SW 1271 (cell line): Measurements from ENCODE around the gene PPP1R9A.
A peak's percentile ranks its signal among the peaks of the same experiment; 100 is the strongest.

Experiments used
- DNase-seq, 2 experiments: peaks; one replicate each; lab custom pipeline; 2025; lab: John Stamatoyannopoulos, UW

The PPP1R9A gene

DNA sequence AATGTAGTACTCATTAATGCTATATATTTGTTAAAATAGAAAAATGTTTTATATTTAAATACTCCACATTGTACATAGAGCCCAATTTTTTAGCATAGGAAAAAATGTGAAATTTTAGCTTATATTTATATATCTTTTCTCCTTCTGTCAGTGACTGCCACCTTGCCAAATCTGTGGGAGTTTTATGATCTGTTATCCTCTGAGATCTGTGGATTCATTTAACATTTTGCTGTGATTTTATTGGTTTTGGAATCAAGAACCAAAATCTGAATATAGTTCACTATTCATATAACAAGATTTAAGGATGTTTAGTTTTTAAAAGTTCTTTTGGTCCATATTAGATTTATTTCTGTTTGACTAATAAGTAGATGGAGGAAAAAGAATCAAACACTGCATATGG lies 127.9 kb downstream of the PPP1R9A start:
- no peak for DNase-seq

DNA sequence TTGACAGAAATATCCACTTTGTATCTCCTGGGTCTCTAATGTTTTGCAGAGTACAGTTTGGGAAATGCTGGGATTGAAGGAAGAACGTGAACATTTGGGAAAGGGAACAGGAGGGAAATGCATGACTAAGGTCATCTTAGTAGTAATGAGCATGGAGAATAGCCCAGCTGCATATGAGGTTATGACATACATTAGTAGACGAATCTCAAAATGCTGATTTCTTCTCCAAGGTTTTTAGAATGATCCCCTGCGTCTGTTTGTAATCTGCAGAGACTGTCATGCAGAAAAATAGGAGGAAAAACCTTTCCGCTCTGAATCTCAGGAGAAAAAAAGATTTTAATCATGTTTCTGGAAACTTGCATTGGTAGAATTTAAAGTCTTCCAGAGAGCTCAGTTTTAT lies 133.6 kb downstream of the PPP1R9A start:
- no peak for DNase-seq

- peak in 1 of 2 experiments; percentile 14 for DNase-seq
Observed at GRCh38 chr7:95045236-95045923, 138.0 kb downstream of the PPP1R9A start.

- DNase-seq, result no peak
Observed at GRCh38 chr7:95046494-95047240, 139.3 kb downstream of the PPP1R9A start.

GRCh38 chr7:95047291-95047690 lies 139.9 kb downstream of the PPP1R9A start:
- DNase-seq, result no peak

DNA sequence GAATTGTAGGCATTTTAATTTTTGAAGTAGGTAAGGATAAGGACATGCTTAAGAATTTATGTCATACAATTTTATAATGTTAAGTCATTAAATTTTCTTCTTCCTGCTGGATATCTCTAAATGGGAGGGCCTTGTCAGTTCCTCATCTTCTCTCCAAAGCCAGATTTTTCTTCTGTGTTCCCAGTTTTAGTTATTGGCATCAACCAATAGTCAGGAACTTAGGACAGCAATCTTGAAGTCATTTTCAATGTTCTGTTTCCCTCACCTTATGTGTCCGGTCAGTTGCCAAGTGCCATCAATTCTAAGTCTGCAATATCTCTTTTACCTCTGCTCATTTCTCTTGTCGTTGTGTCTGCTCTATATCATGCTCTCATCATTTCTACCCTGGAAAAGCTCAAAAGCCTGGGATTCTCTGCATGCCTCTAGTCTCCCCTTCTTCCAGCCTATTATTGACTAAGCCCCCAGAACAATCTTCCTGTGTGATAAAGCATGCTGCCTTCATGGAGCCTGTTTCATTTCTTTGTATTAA lies 145.2 kb downstream of the PPP1R9A start:
- DNase-seq, result no peak

DNA sequence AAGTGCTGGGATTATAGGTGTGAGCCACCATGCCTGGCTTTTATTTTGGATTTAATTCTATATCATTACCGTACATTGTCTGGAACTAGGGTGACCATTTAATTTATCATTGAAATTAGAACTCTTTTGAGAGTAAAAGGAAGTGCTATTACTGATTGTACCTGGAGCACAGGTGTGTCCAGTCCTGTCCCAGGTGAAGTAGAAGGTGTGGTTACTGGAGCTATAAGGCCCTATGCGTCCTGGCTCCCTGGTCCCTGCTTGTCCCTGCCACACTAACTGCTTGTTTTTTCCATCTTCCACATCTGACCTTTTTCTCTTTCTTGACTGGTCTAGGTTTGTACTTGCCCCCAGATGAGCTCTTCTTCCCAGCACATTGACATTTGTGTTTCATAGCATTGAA lies 147.0 kb downstream of the PPP1R9A start:
- DNase-seq, result no peak

GRCh38 chr7:95055295-95055694 lies 147.9 kb downstream of the PPP1R9A start:
- no peak for DNase-seq

DNA sequence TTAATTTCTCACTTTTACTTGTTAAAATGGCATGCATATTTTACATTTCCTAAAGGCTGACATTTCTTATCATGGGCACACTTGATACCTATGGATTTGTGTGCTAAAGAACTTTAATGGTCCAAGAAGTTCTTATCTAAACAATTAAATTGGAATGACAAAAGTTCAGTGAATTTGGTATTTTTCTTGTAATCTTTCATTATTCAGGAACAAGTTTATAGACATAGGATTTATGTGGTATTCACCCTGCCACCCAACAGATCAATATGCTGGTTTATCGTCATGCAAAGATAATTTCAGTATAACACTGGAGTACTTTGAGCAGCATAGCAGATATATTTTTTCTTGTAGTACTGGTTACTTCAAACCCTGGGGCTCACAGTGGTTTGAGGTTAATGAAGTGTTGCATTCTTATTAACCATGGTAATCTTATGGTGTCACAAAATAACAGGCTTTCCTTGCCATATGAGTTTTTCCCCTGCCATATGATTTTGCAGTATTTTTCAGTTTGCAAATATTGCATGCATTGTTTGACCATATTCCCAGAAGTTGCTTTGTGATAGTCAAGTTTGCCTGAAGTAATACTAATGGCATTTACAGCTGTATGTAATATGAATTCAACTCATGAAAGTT lies 148.8 kb downstream of the PPP1R9A start:
- DNase-seq, result no peak

DNA sequence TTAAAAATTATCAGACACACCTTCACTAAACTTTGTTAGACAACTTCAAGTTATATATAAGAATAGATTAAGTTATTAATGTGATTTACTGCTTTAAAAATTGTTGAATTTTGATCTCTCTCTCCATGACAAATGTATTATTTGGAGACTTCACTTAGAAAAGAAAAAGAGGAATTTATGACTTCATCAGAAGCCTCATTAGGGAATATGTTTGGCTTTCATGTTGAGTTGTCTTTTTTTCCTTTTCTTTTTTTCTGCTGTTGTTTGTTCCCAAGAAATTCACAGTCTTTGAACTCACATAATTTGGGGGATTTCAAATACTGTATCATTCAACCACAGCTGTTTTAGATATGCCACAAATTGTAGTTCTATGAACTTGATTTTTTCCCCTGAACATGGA lies 149.5 kb downstream of the PPP1R9A start:
- no peak for DNase-seq

DNA sequence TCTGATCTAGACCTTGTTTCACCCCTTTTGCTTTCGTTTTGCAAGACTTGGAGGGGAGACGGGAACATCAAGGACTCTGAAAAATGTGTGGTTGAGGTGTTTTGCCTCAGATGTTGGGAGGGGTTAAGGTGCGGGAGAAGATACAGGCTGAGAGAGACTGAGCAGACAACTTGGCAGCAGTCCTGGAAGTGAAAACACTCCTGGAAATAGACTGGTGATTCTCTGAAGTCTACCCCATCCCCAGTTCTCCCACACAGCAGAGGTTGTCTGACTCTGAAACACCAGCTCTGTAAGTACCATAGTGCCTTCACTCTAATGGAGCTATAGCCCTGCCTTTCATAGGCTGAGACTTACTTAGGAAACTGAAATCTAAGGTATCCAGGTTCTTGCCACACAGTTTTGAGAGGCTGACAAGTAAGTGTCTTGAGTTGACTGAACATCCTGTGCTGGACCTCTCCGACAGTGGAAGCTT lies 152.5 kb downstream of the PPP1R9A start:
- DNase-seq, result no peak

DNA sequence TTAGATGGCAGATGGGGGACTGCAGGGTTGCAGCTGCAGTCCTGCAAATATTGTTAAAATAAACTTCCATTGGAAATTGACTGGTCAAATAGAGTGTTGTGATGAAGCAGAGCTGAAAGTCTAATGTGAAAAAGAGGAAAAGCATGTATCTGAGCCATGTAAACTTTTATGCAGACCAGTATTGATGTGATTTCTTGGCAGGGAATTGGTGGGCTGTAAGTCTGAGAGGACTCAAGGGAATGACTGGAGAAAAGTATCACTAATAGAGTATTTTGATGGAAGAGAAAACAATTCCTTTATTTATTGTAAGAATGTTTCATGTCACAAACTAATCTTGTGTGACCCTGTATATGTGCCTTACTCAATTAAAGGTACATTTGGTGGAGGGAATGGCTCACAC lies 155.5 kb downstream of the PPP1R9A start:
- DNase-seq, result no peak

GRCh38 chr7:95066737-95067530 lies 159.5 kb downstream of the PPP1R9A start:
- peak in 1 of 2 experiments; percentile 8 for DNase-seq

- no peak for DNase-seq
Observed at GRCh38 chr7:95088536-95089215, 181.3 kb downstream of the PPP1R9A start.

DNA sequence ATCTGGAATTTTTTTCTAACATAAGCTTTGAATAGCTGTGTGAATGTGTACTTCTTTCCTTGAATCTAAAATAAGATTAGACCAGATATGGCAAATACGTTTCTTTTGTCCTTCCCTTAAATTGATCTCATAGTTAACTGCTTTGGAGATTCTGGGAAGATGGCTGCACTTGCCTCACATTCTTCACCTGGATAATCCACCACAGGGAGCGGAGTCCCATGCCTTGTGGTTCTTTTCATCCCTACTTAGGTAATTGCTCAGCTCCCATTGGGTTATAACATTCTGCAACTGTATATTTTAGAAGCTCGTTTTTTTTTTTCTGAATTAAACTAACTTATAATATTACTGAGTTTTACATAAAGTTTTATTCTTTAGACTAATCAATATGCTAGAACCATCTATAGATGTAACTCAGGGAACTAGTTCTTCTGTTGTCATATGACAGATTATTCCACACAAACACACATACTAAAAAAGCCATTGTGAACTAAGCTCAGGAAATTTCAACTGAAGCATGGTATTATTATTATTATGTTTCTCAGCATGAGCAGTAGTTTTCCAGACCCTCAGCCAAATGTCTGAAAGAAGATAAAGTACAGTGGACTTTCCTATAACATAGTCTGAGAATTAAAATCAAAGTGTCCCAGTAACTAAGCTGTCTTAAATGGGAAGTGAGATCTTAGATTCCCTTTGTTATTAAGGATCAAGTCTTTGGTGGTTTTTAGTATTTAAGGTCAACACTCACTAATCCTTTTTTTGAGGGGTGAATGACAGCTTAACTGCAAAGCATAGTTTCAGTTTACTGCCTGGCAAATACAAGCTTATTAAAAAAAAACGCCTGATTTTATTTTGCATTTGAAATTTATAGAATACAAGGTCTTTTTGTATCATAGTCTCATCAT lies 182.3 kb downstream of the PPP1R9A start:
- DNase-seq, result no peak

DNA sequence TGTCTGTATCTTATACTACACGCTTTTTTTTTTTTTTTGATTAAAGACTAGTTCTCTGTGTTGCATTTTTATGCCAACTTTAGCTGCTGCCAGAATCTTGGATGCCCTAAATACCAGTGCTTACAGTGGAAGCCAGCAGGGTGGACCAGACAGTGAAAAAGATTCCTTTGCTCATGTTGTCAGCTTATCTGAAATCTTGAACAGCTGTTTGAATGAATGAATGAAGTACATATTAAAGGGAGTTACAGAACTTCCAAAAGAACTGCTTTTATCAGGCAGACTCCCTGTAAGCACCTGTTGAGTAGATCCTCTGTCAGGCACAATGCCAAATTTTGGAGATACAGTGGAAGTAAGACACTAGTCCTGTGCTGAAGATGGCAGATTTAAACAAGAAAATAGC lies 184.9 kb downstream of the PPP1R9A start:
- DNase-seq, result no peak

DNA sequence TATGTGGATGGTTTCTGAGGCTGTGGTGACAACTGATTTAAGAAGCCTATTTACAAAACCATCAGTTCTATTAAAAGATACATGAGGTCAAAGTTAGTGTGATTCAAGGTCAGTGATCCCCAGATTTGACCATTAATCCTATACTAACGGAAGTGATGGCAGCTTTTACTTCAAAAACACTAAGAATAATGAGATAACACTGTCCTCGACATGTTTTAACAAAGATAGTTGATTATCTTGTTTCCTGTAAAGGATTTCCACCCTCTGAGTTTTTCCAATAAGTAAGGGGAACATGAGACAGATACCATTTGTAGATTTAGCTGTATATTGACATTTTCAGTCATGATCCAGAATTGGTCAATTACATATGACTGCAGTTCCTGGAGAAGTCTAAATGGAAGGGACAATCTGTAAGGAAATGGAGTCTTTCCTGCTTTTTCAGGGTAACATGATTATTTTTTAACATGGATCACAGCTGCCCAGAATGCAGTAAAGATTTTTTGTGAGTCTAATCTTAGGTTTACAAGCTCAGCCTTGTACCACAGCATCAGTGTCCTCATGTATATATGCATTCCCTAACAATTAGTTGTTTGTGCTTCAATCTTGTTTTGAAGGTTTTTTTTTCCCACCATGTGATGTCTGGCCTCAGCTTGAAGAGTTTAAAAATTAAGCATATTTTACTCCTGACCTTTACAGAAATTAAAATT lies 188.0 kb downstream of the PPP1R9A start:
- no peak for DNase-seq

GRCh38 chr7:95095966-95096540 lies 188.7 kb downstream of the PPP1R9A start:
- DNase-seq, result no peak

GRCh38 chr7:95097291-95097690 lies 189.9 kb downstream of the PPP1R9A start:
- no peak for DNase-seq
